Endothelial cell of umbilical vein (primary cell): ENCODE data around the gene MYEOV. TPM values are rescaled to one million over a fixed set of nuclear protein-coding genes. Genes with fewer than 3 reads are reported as not detected.

Experiments
- BruUV-seq: library from RNA; stranded (reverse); fragments of 400-500 nt; replicated peaks from 2 replicates; lab custom pipeline; 2021; lab: Mats Ljungman, UMichigan
- CTCF ChIA-PET: fragments of 300-600, 350-600 bp; sonication (Branson Sonifier 250); formaldehyde crosslinking; loops from one replicate; lab custom pipeline; 2021; ENCODE audit warnings: antibody characterized with exemption, inconsistent platforms; lab: Charles Lee
- POLR2A ChIA-PET: fragments of 300-600, 350-600 bp; sonication (Branson Sonifier 250); formaldehyde crosslinking; loops from one replicate; lab custom pipeline; 2021; ENCODE audit warnings: antibody characterized with exemption, inconsistent platforms; lab: Charles Lee
- DNase-seq: peaks from one replicate; pipeline ENCODE4 v3.0.0-alpha.2; 2011; ENCODE audit warnings: low read depth, low spot score
- FAIRE-seq: peaks from 2 replicates; lab custom pipeline; 2011; peaks lifted over from hg19 to GRCh38; lab: Jason Lieb, UNC
- H2AFZ ChIP-seq: 2 replicates; pipeline ENCODE4 v1.6.0; 2012; ENCODE audit warnings: low read depth, low read length, control low read depth, inconsistent platforms
- H3K27ac ChIP-seq: 2 replicates; pipeline ENCODE4 v1.5.1; 2011; ENCODE audit warnings: low read depth, mild to moderate bottlenecking, control low read depth, low read length, moderate library complexity; ENCODE audit not compliant: insufficient read depth
- H3K27me3 ChIP-seq, 2 experiments: 2 replicates each; pipeline versions ENCODE4 v1.6.0 to v1.6.1; 2011; ENCODE audit warnings: low read length in 2 of 2, mixed read lengths in 1 of 2; ENCODE audit not compliant: control insufficient read depth in 2 of 2, insufficient read depth in 2 of 2
- H3K36me3 ChIP-seq, 2 experiments: 2 replicates in 1 of 2; 3 replicates in 1 of 2; pipeline ENCODE4 v1.5.1; 2011; ENCODE audit warnings: low read length in 2 of 2, mild to moderate bottlenecking in 1 of 2, moderate library complexity in 1 of 2; ENCODE audit not compliant: control insufficient read depth in 2 of 2, insufficient read depth in 2 of 2; ENCODE audit errors: extremely low read depth in 1 of 2
- H3K4me1 ChIP-seq: 3 replicates; pipeline ENCODE4 v1.5.1; 2011; ENCODE audit warnings: mild to moderate bottlenecking, low read length; ENCODE audit not compliant: control insufficient read depth, insufficient read depth; ENCODE audit errors: extremely low read depth
- H3K4me2 ChIP-seq: 2 replicates; pipeline ENCODE4 v1.6.1; 2011; ENCODE audit warnings: low read length, control low read depth, mixed read lengths; ENCODE audit not compliant: insufficient read depth
- H3K4me3 ChIP-seq, 3 experiments: fragments of 200-600 bp in 1 of 3; sonication (generic), shearing (Covaris generic) in 1 of 3; replicated peaks in 1 of 3; 2 replicates each; pipeline ENCODE4 v1.5.1; 2011 to 2016; ENCODE audit warnings: control low read depth in 3 of 3, low read length in 3 of 3, mild to moderate bottlenecking in 2 of 3, inconsistent platforms in 1 of 3, low read depth in 1 of 3, moderate library complexity in 1 of 3; ENCODE audit not compliant: insufficient read depth in 1 of 3
- H3K79me2 ChIP-seq: 2 replicates; pipeline ENCODE4 v1.6.0; 2012; ENCODE audit warnings: low read length, inconsistent platforms; ENCODE audit not compliant: control insufficient read depth, insufficient read depth
- H3K9ac ChIP-seq: replicated peaks from 2 replicates; pipeline ENCODE3; 2011; ENCODE audit warnings: low read length, control low read depth; ENCODE audit not compliant: insufficient read depth; ENCODE audit errors: extremely low read depth
- H3K9me1 ChIP-seq: replicated peaks from 3 replicates; pipeline ENCODE4 v1.6.0; 2011; ENCODE audit warnings: mild to moderate bottlenecking, low read length; ENCODE audit not compliant: control insufficient read depth, insufficient read depth; ENCODE audit errors: extremely low read depth
- H3K9me3 ChIP-seq: replicated peaks from 2 replicates; pipeline ENCODE4 v1.5.1; 2012; ENCODE audit warnings: low read length, inconsistent platforms; ENCODE audit not compliant: control insufficient read depth, insufficient read depth
- H4K20me1 ChIP-seq: replicated peaks from 2 replicates; pipeline ENCODE3; 2011; ENCODE audit warnings: mild to moderate bottlenecking, low read length; ENCODE audit not compliant: control insufficient read depth, insufficient read depth; ENCODE audit errors: extremely low read depth
- CTCF ChIP-seq, 2 donors: IDR thresholded peaks; 1 replicate in 1 of 2; 2 replicates in 1 of 2; pipeline ENCODE4 v1.5.1; 2011; ENCODE audit warnings: low read length in 2 of 2, mild to moderate bottlenecking in 2 of 2, moderate library complexity in 2 of 2, control low read depth in 1 of 2, inconsistent platforms in 1 of 2, low read depth in 1 of 2; ENCODE audit not compliant: insufficient read depth in 1 of 2; ENCODE audit errors: extremely low read depth in 1 of 2
- EZH2 ChIP-seq: IDR thresholded peaks from 2 replicates; pipeline ENCODE4 v1.6.1; 2012; ENCODE audit warnings: borderline replicate concordance, low read depth, mild to moderate bottlenecking, moderate library complexity, low read length, inconsistent platforms; ENCODE audit not compliant: severe bottlenecking
- FOS ChIP-seq: IDR thresholded peaks from 2 replicates; pipeline ENCODE4 v1.6.1; 2011; ENCODE audit warnings: mild to moderate bottlenecking, low read length, moderate library complexity, borderline replicate concordance; ENCODE audit not compliant: insufficient read depth
- GATA2 ChIP-seq: IDR thresholded peaks from 2 replicates; pipeline ENCODE4 v1.7.0; 2011; ENCODE audit warnings: low read depth, mild to moderate bottlenecking, moderate library complexity, mixed read lengths, low read length; ENCODE audit not compliant: insufficient read length, insufficient read depth
- JUN ChIP-seq: IDR thresholded peaks from 2 replicates; pipeline ENCODE4 v1.6.1; 2011; ENCODE audit warnings: borderline replicate concordance, low read depth; ENCODE audit not compliant: insufficient read length, insufficient read depth
- MAX ChIP-seq: IDR thresholded peaks from 2 replicates; pipeline ENCODE4 v1.6.1; 2011; ENCODE audit not compliant: insufficient read depth, insufficient read length
- MYC ChIP-seq: IDR thresholded peaks from one replicate; pipeline ENCODE4 v1.6.1; 2011; ENCODE audit warnings: mild to moderate bottlenecking, low read depth, low read length
- POLR2A ChIP-seq: IDR thresholded peaks from 2 replicates; pipeline ENCODE4 v1.6.1; 2012; ENCODE audit warnings: low read depth, mild to moderate bottlenecking, control low read depth, low read length
- POLR2AphosphoS5 ChIP-seq: IDR thresholded peaks from 2 replicates; pipeline ENCODE4 v1.6.1; 2012; ENCODE audit warnings: low read depth, mild to moderate bottlenecking, control low read depth, low read length, moderate library complexity; ENCODE audit not compliant: insufficient read depth
- dilution Hi-C: fragments of 300-500 bp; cut with MboI; formaldehyde crosslinking; loops from one replicate; pipeline ENCODE4 v1.15.0; 2019; ENCODE audit warnings: low sequenced_read_pairs; ENCODE audit not compliant: extremely low pct_ligation_motif_present
- intact Hi-C: fragments of 100-400 bp; cut with micrococcal nuclease; formaldehyde crosslinking; loops from one replicate; pipeline ENCODE4 v1.10.0; 2022
- polyA plus RNA-seq, 4 experiments: library from polyadenylated mRNA; depleted of rRNA in 3 of 4; stranded (reverse) in 3 of 4; unstranded in 1 of 4; fragments of >200 nt; gene quantifications; 2 replicates each; pipeline versions ENCODE4 v1.2.1 to v1.2.3, GENCODE V29; 2011 to 2012; ENCODE audit warnings: missing spikeins in 1 of 4
- total RNA-seq: library from RNA; stranded (reverse); gene quantifications from 2 replicates; pipeline ENCODE4 v1.2.3, GENCODE V29; 2021

The MYEOV gene
- total and polyA plus RNA-seq, 2 donors (not counting 3 experiments of a cell fraction or from before 2014, with no cell fraction given), result 3.8 to 14.4 TPM

- dilution Hi-C loops, result no loop called here
- H4K20me1 ChIP-seq, result no peaks in the 10 kb centered on the region
- no peak for FAIRE-seq
- DNase-seq, result no peak
- no peak overlapping the region for H2AFZ ChIP-seq
- H3K9me3 ChIP-seq, result no peaks in the 10 kb centered on the region
- H3K27me3 ChIP-seq, result peaks cover 3 to 12% of the 10 kb centered on the region in 2 experiments
- ChIA-PET CTCF (interaction anchor here (1.3 kb wide), 1 partner anchor 395 kb away, joined by 4 read pairs; no protein-coding TSS in a partner anchor), POLR2A (no interaction called here)
- no peak overlapping the region for H3K27ac ChIP-seq
- no peaks in the 10 kb centered on the region for H3K4me1 ChIP-seq
- no TSS peak for BruUV-seq
- no peaks in the 10 kb centered on the region for H3K36me3 ChIP-seq
- no peaks in the 10 kb centered on the region for H3K79me2 ChIP-seq
- TF ChIP-seq MAX, result no peak
- no peak for TF ChIP-seq CTCF (IDR thresholded peaks at IDR 0.05; ENCODE audit: extremely low read depth in 1 of 2, insufficient read depth in 1 of 2, low read depth in 1 of 2, low read length in 2 of 2)
- no peak for TF ChIP-seq GATA2
- no peak for TF ChIP-seq EZH2
- TF ChIP-seq JUN, result no peak
- no peak for TF ChIP-seq FOS
- no peak for TF ChIP-seq POLR2A
- TF ChIP-seq POLR2AphosphoS5, result no peak
- no peak for TF ChIP-seq MYC
- no peaks in the 10 kb centered on the region for H3K9me1 ChIP-seq
- no peak overlapping the region for H3K9ac ChIP-seq
- intact Hi-C loops, result no loop called here
- H3K4me3 ChIP-seq, result no peak overlapping the region
- H3K4me2 ChIP-seq, result no peak overlapping the region
These were observed 18.8 kb upstream of the MYEOV start for GRCh38 chr11:69275178-69275577.
